CD4-positive, CD25-positive, alpha-beta regulatory T cell (primary cell): Measurements from ENCODE around the gene LRRC17. TPM values are rescaled to one million over a fixed set of nuclear protein-coding genes. Genes with fewer than 3 reads are reported as not detected.

Source experiments
- ATAC-seq, 2 donors: fragments of 150-1000 bp; cut with Tn5 transposase; one replicate each; pipeline ENCODE4 v1.10.0; 2021; ENCODE audit warnings: low read depth in 2 of 2, moderate number of reproducible peaks in 2 of 2, moderate library complexity in 1 of 2
- DNase-seq, 3 donors: peaks; one replicate each; pipeline versions ENCODE4 v3.0.0 to v3.0.0-alpha.2; 2012 to 2022; ENCODE audit warnings: mixed read lengths in 1 of 3
- H3K27ac ChIP-seq: one replicate; pipeline ENCODE4 v1.7.0; 2013; ENCODE audit warnings: mild to moderate bottlenecking, low read length; ENCODE audit not compliant: insufficient read depth, poor library complexity, severe bottlenecking
- H3K27me3 ChIP-seq: one replicate; pipeline ENCODE4 v1.7.0; 2013; ENCODE audit warnings: low read length; ENCODE audit not compliant: control insufficient read depth, insufficient read depth
- H3K36me3 ChIP-seq: one replicate; pipeline ENCODE4 v1.7.0; 2013; ENCODE audit warnings: mild to moderate bottlenecking, low read length, moderate library complexity; ENCODE audit not compliant: control insufficient read depth, insufficient read depth
- H3K4me1 ChIP-seq: 2 replicates; pipeline ENCODE4 v1.7.0; 2013; ENCODE audit warnings: mild to moderate bottlenecking, low read length; ENCODE audit not compliant: insufficient read depth, control insufficient read depth, poor library complexity, severe bottlenecking
- H3K4me3 ChIP-seq: one replicate; pipeline ENCODE4 v1.7.0; 2013; ENCODE audit warnings: low read depth, mild to moderate bottlenecking, low read length, moderate library complexity
- H3K9me3 ChIP-seq, 2 experiments: 1 replicate in 1 of 2; 2 replicates in 1 of 2; pipeline ENCODE4 v1.7.0; 2013; ENCODE audit warnings: low read length in 2 of 2, mild to moderate bottlenecking in 1 of 2, moderate library complexity in 1 of 2; ENCODE audit not compliant: control insufficient read depth in 2 of 2
- H3K27ac Mint-ChIP-seq, 3 donors: one replicate each; pipeline ENCODE4 v1.8.0; 2020 to 2022; ENCODE audit warnings: mild to moderate bottlenecking in 3 of 3, mixed read lengths in 3 of 3, moderate library complexity in 2 of 3
- H3K27me3 Mint-ChIP-seq: one replicate; pipeline ENCODE4 v1.8.0; 2022; ENCODE audit warnings: mild to moderate bottlenecking, mixed read lengths
- H3K36me3 Mint-ChIP-seq: one replicate; pipeline ENCODE4 v1.8.0; 2020; ENCODE audit warnings: mixed read lengths
- H3K4me1 Mint-ChIP-seq, 4 donors: one replicate each; pipeline ENCODE4 v1.8.0; 2020 to 2022; ENCODE audit warnings: mixed read lengths in 4 of 4, mild to moderate bottlenecking in 1 of 4
- H3K4me3 Mint-ChIP-seq, 4 donors: one replicate each; pipeline ENCODE4 v1.8.0; 2020 to 2022; ENCODE audit warnings: mild to moderate bottlenecking in 4 of 4, mixed read lengths in 4 of 4, moderate library complexity in 3 of 4
- H3K9me3 Mint-ChIP-seq, 7 donors: one replicate each; pipeline ENCODE4 v1.8.0; 2020 to 2022; ENCODE audit warnings: mixed read lengths in 7 of 7, mild to moderate bottlenecking in 3 of 7, moderate library complexity in 2 of 7
- polyA plus RNA-seq, 4 donors: library from polyadenylated mRNA; unstranded; fragments of 300-500 nt; fragmentation: Illumina TruSeq; gene quantifications; one replicate each; pipeline ENCODE4 v1.2.3, GENCODE V29; 2021
- total RNA-seq: library from RNA; stranded (reverse); gene quantifications from one replicate; pipeline ENCODE4 v1.2.3, GENCODE V29; 2022

LRRC17 gene
- total and polyA plus RNA-seq, 5 donors from 2014 or later: 0.32 to 0.69 (median 0.40) TPM; not detected in 2

DNA sequence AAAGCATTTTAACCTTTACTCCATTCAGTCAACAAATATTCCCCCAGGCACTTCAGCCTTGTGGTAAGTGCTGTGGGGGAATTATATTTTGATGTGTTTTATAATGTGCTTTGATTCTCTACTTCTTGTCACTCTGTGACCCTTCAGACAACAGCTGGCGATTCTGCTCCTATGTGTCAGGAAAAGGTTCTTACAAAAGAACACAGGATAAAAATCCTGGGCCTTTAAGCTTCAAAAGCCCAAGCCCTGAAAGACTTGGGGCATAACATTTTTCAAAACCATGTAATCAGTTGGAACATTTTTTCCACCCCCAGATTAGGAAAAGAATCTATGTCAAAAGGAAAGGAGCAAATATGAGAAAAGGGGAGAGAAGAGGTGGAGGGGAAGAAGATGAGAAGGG, 37.8 kb upstream of the LRRC17 start:
- H3K27ac Mint-ChIP-seq: no peak overlapping the region
- H3K36me3 Mint-ChIP-seq: peaks cover 13% of the 10 kb centered on the region
- H3K27me3 ChIP-seq: no peaks in the 10 kb centered on the region
- ATAC-seq: no peak
- H3K36me3 ChIP-seq: no peaks in the 10 kb centered on the region
- no peak overlapping the region for H3K4me3 Mint-ChIP-seq
- H3K27me3 Mint-ChIP-seq: no peaks in the 10 kb centered on the region
- no peaks in the 10 kb centered on the region for H3K9me3 ChIP-seq
- peaks cover 13 to 20% (median 16%) of the 10 kb centered on the region in 4 donors for H3K4me1 Mint-ChIP-seq
- no peak overlapping the region for H3K27ac ChIP-seq
- DNase-seq: no peak
- peaks cover 0 to 2% (median 0%) of the 10 kb centered on the region in 7 donors for H3K9me3 Mint-ChIP-seq
- no peak overlapping the region for H3K4me3 ChIP-seq
- H3K4me1 ChIP-seq: peaks cover 18% of the 10 kb centered on the region

- Histone ChIP-seq H3K9me3 (no peaks in the 10 kb centered on the region), H3K27ac (no peak overlapping the region), H3K36me3 (no peaks in the 10 kb centered on the region), H3K27me3 (no peaks in the 10 kb centered on the region), H3K4me3 (no peak overlapping the region), H3K4me1 (peaks cover 18% of the 10 kb centered on the region)
- H3K4me3 Mint-ChIP-seq: no peak overlapping the region
- DNase-seq (peak in 1 of 3 donors; percentile 36), ATAC-seq (peak; percentile 30 to 49)
- H3K4me1 Mint-ChIP-seq: peaks cover 13 to 20% (median 15%) of the 10 kb centered on the region in 4 donors
- no peaks in the 10 kb centered on the region for H3K27me3 Mint-ChIP-seq
- peak overlapping the region in 1 of 3 donors; percentile 47 for H3K27ac Mint-ChIP-seq
- peaks cover 0 to 2% (median 0%) of the 10 kb centered on the region in 7 donors for H3K9me3 Mint-ChIP-seq
- H3K36me3 Mint-ChIP-seq: peaks cover 10% of the 10 kb centered on the region
Observed at GRCh38 chr7:102875700-102876295, 37.0 kb upstream of the LRRC17 start.

DNA sequence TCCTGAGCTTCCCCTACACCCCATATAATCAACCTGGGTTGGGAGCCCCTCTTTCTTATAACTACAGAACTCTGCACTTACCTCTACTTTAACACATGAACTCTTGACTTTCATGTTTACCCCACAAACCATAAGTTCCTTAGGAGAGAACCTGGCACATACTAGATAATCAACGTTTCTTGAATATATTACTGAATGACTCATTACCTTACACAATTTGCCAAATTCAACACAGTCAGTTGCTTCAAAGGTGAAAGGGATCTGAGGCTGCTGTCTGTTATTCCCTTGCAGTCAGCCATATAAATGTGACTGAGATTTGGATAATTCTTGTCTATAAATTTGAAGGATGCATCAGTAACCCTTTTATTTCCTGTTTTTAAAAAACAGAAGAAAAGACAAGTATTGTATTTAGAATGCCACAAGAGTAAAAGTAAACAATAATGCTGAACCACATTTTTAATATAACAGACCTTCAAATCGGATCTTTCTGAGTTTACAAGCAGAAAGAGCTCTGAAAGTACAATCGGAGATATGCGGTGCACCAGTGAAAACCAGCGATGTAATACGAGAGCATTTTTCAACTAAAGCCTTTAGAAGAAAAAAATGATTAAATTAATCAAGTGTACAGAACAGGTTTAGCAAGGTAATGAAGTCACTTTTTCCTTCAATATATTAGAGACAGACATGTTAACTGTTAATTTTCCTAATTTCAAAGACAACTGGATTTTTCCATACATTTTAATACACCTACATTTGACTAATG, 29.5 kb upstream of the LRRC17 start:
- Histone ChIP-seq H3K9me3 (no peaks in the 10 kb centered on the region), H3K27me3 (no peaks in the 10 kb centered on the region), H3K4me3 (no peak overlapping the region), H3K36me3 (no peaks in the 10 kb centered on the region), H3K27ac (no peak overlapping the region), H3K4me1 (no peaks in the 10 kb centered on the region)
- Mint-ChIP-seq H3K27me3 (peaks cover 17% of the 10 kb centered on the region), H3K4me1 (no peaks in the 10 kb centered on the region), H3K27ac (no peak overlapping the region), H3K9me3 (peaks cover 0 to 2% (median 0%) of the 10 kb centered on the region in 7 donors), H3K36me3 (no peaks in the 10 kb centered on the region), H3K4me3 (no peak overlapping the region)
- ATAC-seq (no peak), DNase-seq (no peak)

DNA sequence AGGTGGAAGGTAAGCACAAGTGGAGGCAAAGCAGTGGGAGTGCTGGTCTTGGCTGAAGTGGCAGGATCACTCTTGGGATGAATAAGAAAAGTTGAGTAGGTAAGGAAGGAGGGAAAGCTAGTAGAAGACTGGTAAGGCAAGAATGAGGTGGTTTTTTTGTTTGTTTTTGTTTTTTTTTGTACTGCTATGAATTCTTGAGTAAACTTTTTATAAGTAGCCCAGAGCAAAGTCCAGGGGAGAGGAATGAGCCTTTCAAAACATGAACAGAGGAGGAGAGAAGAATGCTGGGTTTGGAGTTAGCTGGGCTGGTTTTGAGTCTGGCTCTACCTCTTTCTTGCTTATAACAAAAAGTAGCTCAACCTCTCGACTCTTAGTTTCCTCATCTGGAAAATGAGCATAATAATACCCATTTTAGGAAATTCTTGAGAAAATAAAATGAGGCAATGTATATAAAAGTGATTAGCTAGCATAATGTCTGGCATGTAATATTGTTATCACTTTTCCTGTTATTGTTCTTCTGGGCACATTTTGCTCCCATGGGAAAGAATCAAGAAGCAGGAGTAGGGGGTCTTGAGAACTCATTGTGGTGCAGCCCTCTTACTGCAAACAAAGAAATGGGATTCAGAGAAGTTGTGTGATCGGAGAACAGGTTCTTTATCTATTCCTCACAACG, 24.1 kb upstream of the LRRC17 start:
- Mint-ChIP-seq H3K27ac (no peak overlapping the region), H3K4me1 (no peaks in the 10 kb centered on the region), H3K36me3 (no peaks in the 10 kb centered on the region), H3K9me3 (peaks cover 0 to 3% (median 0%) of the 10 kb centered on the region in 7 donors), H3K27me3 (peaks cover 17% of the 10 kb centered on the region), H3K4me3 (no peak overlapping the region)
- Histone ChIP-seq H3K27ac (no peak overlapping the region), H3K27me3 (no peaks in the 10 kb centered on the region), H3K4me1 (no peaks in the 10 kb centered on the region), H3K4me3 (no peak overlapping the region), H3K36me3 (no peaks in the 10 kb centered on the region), H3K9me3 (no peaks in the 10 kb centered on the region)
- ATAC-seq (no peak), DNase-seq (no peak)

DNA sequence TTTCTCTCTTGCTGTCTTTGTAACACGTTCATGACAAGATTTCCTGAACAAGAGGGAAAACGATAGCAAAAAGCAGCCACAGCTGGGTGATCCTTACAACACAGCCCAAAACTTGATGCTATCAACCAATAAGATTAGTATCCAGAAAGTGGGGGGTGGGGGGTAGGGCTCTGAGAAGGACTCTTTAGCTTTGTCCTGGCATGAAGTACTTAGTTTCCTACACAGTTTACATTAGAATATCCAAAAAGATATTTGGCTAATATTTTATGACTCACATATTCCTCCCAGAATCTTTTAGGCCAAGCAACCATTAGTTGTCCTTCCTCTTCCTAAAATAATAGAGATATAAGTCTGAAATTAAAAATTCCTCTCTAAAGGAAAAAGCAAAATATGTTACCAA, 22.9 kb upstream of the LRRC17 start:
- DNase-seq (no peak), ATAC-seq (no peak)
- Histone ChIP-seq H3K4me1 (no peaks in the 10 kb centered on the region), H3K27me3 (no peaks in the 10 kb centered on the region), H3K36me3 (no peaks in the 10 kb centered on the region), H3K9me3 (no peaks in the 10 kb centered on the region), H3K27ac (no peak overlapping the region), H3K4me3 (no peak overlapping the region)
- H3K36me3 Mint-ChIP-seq: no peaks in the 10 kb centered on the region
- no peak overlapping the region for H3K4me3 Mint-ChIP-seq
- peaks cover 0 to 3% (median 0%) of the 10 kb centered on the region in 7 donors for H3K9me3 Mint-ChIP-seq
- no peaks in the 10 kb centered on the region for H3K4me1 Mint-ChIP-seq
- H3K27ac Mint-ChIP-seq: no peak overlapping the region
- peaks cover 17% of the 10 kb centered on the region for H3K27me3 Mint-ChIP-seq

DNA sequence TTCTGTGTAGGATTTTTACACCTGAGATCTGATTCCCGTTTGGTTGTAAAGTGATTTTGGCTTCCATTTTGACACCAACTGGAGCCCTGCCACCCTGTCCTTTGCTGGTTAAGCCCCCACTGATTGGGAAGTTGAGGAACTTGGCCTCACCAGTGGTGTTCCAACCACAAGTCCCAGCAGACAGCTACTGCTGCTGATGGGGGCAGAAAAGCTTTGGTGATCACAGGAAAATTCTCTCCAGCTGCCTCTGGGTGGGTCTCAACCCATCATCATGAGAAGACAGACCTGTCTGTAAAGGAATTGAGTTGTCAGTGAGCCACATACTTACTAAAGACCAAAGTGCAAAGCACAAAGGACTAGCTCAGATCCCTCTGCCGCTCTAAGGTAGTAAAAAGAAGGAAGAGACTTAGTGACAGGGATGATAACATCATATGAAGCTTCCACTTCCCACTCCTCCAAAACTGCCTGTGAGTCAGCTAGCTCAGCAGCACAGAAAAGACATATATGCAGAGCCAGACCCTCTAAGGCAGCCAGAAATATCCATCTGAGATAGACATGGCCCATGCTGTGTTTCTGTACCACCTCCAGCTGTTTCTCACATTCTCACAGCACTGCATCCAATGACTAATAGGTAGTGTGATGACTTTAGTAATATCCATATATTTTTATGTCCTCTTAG, 22.4 kb upstream of the LRRC17 start:
- Histone ChIP-seq H3K27me3 (no peaks in the 10 kb centered on the region), H3K27ac (no peak overlapping the region), H3K36me3 (no peaks in the 10 kb centered on the region), H3K4me1 (no peaks in the 10 kb centered on the region), H3K9me3 (no peaks in the 10 kb centered on the region), H3K4me3 (no peak overlapping the region)
- peaks cover 0 to 3% (median 0%) of the 10 kb centered on the region in 7 donors for H3K9me3 Mint-ChIP-seq
- no peak overlapping the region for H3K27ac Mint-ChIP-seq
- peaks cover 12% of the 10 kb centered on the region for H3K27me3 Mint-ChIP-seq
- no peaks in the 10 kb centered on the region for H3K4me1 Mint-ChIP-seq
- no peak overlapping the region for H3K4me3 Mint-ChIP-seq
- DNase-seq: no peak
- ATAC-seq: no peak
- no peaks in the 10 kb centered on the region for H3K36me3 Mint-ChIP-seq

DNA sequence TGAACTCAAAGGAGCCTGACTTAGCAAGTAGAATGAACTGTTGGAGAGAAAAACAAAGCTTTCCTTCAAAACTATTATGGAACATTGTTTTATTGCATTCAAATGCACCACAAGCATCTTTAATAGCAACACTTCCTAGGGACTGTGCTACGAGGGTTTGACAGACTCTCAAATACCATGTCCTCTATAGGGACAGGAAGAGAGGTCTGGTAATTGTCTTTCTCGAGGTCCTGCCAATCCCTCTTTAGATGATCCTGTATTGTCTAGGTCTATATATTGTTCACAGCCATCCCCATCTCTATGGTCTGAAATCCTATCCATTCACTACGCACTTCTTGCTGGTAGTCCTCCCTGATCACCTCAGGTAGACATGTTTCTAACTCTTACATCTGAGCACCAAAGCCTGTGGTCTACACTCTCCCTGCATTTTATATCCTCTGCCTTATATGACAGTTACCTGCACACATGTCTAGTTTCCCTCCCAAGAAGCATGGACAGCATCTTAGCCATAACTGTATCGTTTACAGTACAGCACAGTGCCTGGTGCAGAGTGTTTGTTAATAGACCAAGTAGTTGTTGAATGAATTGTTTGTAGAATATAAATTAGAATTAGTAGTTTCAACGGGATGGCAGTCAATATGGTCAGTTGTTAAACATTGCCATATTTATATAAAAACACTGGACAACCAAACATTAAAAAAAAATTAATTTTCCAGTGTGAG, 21.7 kb upstream of the LRRC17 start:
- no peak overlapping the region for H3K27ac Mint-ChIP-seq
- peaks cover 0 to 3% (median 0%) of the 10 kb centered on the region in 7 donors for H3K9me3 Mint-ChIP-seq
- Histone ChIP-seq H3K4me3 (no peak overlapping the region), H3K36me3 (no peaks in the 10 kb centered on the region), H3K4me1 (no peaks in the 10 kb centered on the region), H3K9me3 (no peaks in the 10 kb centered on the region), H3K27ac (no peak overlapping the region), H3K27me3 (no peaks in the 10 kb centered on the region)
- ATAC-seq: no peak
- no peak for DNase-seq
- H3K4me1 Mint-ChIP-seq: no peaks in the 10 kb centered on the region
- no peaks in the 10 kb centered on the region for H3K36me3 Mint-ChIP-seq
- H3K27me3 Mint-ChIP-seq: peaks cover 11% of the 10 kb centered on the region
- no peak overlapping the region for H3K4me3 Mint-ChIP-seq
